Skin of body (tissue), 2 donors: ENCODE results near the gene C19orf44. TPM values are rescaled to one million over a fixed set of nuclear protein-coding genes. Genes with fewer than 3 reads are reported as not detected.
"Not testable (repeated sequence)": the region's sequence is repeated elsewhere in the genome, so short reads cannot be mapped to it uniquely, and the experiment has no call there.

ENCODE experiments used
- DNase-seq: peaks from one replicate; lab custom pipeline; 2025; lab: John Stamatoyannopoulos, UW
- total RNA-seq: library from RNA; depleted of rRNA; stranded (reverse); fragments of >200 nt; gene quantifications from one replicate; pipeline ENCODE4 v1.2.3, GENCODE V29; 2014

The C19orf44 gene
- total RNA-seq, 1 donor from 2014 or later = 2.9 TPM

DNA sequence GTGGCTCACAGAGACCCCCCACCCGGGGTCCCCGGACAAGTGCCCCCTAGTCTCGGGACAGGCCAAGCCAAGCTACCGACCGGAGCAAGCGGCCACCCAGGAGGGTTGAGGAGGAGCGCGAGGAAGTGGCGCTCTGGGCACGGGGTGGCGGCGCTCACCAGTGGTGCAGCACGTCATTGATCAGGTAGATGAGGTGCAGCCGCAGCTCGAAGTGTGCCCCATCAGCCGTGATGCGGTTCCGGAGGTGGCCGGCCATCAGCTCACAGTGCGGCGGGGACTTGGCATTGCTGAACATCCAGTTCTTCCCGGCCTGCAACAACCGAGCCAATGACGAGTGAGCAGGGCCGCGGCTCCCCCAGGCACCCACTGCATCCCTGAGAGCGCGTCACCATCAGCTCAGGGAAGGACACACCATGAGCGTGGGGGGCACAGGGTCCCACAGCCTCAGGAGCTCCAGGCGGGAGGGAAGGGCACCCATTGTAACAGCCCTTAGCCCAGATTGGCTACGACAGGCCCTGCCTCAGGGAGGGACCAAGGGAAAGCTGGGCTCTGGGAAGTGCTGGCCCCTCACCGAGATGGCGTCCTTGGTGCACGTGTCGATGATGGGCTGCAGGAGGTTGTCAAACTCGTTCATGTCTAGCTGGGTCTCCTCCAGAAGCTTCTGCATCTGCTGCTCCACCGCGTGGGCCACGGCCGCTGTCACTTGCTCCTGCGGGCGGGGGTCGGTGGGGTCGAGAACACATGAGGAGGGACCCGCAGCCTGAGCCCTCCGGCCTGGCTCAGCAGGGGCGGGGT, 36.4 kb downstream of the C19orf44 start:
- no peak for DNase-seq

DNA sequence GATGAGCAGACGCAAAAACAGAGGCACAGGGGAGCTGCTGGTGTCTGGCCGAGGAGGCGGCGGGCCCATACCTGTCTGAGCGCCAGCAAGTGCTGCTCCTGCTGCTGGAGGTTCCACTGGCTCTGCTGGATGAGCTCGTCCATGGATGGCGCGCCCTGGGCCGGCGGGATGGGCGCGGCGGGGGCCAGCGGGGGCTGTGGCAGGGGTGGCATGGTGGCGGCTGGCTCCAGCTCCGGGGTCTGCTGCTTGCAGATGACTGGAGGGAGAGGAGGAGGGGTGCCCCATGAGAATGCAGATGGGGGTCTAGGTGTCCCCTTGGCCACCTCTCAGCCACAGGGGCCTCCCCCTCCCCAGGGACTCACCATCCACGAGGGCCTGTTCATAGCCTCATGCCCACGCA, 39.2 kb downstream of the C19orf44 start:
- DNase-seq = no peak

DNA sequence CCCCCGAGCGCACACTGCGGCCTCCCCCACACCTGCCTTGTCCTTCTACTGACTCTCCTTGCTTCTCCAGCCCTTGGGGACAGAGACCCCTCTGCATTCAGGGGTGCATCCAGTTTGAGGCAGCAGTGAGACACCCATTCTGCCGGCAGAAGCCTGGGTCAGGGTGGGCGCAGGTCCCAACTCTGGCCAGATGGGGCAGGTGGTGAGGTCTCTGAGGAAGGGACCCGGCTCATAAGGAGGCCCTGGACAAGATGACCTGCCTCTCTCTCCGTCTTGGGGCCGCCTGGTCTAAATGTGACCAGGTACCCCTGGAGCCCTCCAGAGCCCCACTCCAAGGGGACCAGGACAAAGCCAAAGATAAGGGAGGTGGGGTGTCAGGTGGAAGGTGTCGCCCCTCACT, 39.9 kb downstream of the C19orf44 start:
- DNase-seq = no peak

DNA sequence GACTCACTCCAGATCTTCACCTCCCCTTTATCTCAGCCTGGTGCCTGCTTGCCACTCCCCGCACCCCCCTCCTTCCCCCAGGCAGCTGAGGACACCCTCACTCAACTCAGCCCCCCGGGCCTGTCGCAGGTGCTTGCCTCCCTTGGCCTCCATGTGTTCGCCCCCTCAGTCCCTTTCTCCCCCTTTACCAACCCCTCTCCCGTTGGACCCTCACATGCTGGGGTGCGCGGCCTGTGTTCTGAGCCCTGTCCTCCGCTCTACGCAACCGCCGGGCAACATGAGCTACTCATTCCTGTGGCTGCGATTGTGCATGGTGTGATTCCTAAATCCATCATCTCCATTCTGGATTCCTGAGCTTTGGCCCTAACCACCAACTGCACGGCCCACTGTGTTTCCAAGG, 40.9 kb downstream of the C19orf44 start:
- DNase-seq = no peak

DNA sequence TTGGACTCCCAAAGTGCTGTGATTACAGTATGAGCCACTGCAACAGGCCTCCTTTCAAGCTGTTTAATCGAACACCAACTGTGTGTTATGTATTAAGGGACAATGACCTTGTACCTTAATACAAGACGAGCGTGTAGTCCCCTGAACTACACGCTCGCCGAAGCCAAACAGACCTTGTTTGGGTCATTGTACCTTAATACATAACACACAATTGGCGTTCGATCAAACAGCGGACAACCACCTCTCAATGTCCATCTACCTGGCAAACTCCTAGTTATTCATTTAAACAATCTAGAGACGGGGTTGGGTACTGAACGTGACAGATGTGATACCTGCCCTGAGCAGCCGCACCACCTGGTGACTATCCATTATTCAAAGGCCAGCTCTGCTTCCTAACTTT, 44.8 kb downstream of the C19orf44 start:
- no peak for DNase-seq

DNA sequence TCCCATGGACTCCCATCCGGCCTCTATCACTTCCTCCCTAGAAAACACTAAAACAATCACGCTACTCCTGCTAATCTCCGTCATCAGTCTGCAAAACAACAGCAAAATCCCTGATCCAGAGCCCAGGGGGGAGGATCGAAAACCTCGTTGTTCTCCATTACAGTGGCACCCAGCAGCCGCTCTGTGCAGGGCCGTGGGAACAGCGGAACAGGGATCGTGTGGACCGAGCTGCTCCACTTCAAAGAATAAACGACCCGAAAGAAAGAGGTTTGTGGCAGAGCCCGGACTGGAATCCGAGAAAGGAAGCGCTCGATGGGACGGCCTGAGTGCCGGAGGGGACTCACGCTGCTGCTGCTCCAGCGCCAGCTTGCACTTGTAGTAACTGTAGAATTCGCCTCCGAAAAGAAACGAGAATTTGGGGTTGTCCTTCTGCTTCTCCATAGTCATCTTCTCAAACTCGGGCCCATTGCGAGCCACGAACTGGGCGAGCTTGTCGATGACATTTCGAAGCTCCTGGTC, 45.4 kb downstream of the C19orf44 start:
- DNase-seq = no peak

DNA sequence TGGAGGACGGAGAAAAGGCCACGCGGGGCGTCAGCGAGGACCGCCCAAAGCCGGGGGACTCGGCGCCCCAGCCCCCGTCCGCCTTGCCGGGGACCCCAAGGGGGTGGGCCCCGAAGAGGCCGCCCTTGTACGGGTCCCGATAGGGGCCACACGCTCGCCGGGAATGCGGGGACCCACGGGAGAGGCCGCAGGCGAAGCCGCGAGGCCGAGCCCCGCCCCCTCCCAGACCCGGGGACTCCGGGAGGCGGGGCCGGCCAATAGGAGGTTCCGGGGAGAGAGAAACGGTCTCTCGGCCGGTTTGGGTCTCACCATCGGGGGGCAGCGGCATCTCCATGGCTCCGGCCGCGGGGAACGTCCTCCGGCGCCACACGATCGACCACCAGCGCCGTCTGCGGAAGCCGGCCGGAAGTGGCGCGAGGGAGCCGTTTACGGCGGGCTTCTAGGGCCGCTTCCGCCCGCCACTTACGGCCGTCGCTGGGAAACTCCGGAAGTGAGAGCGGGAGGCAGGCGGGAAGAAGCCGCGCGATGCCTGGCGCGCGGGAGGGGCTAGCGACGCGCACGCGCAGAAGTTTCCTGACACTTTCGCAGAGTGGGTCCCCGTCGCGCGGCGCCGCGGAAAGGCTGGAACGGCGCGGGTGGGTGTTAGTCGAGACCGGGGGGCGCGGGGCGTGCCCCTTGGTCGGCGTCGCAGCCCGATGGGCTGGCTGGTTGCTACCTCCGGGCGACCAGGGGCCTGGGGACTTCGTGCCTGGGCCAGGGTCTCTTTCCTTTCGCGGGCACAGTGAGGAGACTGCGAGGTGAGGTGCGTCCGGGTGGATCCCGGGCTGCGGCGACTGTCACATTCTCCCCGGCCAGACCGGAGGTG, 46.1 kb downstream of the C19orf44 start, which contains the start of gene CHERP:
Gene CHERP, minus strand, starts transcription at position 393 of the 865 bp plus-strand sequence. Its CDS starts 59 bp downstream, at position 334.
- DNase-seq = peak; percentile 92

DNA sequence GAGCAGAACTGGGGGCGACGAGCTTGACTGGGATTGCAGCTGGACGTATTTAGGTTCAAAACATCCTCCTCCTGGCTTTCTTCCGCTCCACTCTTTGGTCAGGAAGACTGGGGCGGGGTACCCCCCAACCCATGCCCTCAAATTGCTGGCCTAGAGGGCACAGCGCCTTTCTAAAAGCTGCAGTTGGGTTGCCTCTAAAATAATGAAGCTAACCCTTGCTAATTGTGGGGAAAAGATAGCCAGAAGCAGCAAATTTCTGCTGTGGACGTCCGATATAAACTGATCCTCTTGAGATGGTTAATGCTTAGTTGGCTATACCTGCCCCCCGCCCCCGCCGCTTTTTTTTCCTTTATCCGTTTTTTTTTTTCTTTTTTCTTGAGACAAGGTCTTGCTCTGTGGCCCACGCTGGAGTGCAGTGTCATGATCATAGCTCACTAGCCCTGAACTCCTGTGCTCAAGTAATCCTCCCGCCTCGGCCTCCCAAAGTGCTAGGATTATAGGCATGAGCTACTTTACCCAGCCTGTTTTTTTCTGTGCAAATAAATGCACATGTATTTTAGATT, 46.8 kb downstream of the C19orf44 start:
- no peak for DNase-seq

DNA sequence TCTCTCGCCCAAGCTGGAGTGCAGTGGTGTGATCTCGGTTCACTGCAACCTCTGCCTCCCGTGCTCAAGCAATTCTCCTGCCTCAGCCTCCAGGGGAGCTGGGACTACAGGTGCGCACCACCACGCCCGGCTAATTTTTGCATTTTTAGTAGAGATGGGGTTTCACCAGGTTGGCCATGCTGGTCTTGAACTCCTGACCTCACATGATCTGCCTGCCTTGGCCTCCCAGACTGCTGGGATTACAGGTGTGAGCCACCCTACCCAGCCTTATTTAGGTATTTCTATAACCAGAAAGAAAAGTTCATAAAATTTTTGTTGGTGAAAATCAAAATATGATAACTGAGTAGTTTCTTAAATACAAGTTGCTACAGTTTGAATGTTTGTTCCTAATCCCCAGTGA, 47.5 kb downstream of the C19orf44 start:
- DNase-seq = not testable (repeated sequence)

DNA sequence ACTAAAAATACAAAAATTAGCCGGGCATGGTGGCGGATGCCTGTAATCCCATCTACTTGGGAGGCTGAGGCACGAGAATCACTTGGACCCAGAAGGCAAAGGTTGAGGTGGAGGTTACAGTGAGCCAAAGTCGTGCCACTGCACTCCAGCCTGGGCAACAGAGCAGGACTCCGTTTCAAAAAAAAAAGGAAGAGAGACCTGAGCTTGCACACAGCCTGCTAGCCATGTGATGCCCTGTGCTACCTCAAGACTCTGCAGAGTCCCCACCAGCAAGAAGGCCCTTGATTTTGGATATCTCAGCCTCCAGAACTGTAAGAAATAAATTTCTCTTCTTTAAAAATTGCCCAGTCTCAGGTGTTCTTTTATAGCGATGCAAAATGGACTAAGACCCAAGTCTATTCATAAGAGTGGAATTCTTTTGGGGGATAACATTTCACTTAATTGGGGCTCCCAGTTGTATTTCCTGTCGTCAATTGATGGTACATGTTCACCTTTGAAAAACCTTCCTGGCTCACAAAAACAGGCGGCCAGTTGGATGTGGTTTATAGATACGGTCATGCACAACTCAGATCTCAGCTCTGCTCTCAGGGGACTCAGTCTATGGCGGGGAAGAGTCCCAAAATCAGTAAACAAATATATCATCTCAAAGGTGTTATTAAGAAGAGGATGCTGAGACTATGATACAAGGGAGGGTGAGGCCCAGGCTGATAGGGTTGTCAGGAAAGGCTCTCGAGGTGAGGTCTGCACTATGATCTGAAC, 48.5 kb downstream of the C19orf44 start:
- DNase-seq = no peak

DNA sequence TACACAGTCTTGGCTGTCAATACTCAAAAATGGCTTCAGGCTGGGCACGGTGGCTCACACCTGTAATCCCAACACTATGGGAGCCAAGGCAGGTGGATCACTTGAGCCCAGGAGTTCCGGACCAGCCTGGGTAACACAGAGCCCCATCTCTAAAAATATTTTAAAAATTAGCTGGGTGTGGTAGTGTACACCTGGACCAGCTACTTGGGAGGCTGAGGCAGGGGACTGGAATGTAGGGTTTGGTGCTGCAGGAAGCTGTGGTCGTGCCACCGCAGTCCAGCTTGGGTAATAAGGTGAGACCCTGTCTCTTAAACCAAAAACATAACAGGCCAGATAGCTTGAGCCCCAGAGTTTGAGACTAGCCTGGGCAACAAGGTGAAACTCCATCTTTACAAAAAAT, 52.8 kb downstream of the C19orf44 start:
- DNase-seq = no peak

DNA sequence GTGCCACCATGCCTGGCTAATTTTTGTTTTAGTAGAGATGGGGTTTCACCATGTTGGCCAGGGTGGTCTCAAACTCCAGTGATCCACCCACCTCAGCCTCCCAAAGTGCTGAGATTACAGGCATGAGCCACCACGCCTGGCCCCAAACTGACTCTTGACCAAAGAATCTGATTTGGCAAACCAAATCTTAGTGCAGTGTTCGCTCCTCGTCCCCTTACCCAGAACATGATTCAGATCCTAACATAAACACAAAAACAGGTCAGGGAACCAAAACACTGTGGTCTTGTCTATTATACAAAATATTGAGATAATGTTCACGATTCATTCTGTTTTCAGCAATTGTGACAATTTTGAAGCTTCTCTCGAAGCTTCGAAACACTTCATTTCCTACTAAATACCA, 55.7 kb downstream of the C19orf44 start:
- DNase-seq = not testable (repeated sequence)

DNA sequence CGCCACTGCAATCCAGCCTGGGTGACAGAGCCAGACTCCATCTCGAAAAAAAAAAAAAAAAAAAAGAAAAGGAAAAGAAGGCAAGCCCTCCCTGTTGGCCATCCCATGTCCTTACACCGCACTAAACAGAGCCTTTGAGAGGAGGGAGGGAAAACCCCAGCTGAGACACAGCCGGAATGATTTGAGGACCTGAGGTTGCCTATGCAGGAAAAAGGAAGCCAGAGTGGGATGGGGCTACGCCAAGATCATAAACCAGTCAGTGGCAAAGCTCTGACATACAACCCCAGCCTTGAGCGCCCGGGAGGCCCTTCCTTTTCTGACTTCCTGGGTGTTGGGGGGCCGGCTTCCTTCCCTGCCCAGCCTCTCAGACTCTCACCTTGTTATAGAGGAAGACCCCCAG, 58.6 kb downstream of the C19orf44 start:
- no peak for DNase-seq

DNA sequence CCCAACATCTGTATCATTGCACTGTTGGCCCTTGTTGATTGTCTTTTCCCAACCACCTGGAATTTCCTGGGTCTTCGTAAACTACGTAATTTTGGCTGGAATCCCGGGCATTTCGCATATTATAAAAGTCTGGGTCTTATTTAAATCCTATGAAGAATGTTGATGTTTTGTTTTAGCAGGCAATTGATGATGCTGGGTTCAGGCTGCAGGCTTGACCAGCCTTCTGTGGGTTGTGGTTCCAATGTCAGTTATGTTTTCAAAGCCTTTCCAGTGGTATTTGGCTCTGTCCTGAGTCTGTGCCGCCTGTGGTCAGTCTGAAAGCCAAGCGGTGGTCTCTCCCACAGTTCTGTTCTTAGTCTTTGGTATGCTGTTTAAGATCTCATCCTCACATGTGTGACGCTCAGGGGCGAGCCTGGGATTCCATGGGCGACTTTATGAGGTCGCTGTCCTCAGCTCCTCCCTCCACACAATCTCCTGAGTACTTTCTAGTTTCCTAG, 63.6 kb downstream of the C19orf44 start:
- no peak for DNase-seq

DNA sequence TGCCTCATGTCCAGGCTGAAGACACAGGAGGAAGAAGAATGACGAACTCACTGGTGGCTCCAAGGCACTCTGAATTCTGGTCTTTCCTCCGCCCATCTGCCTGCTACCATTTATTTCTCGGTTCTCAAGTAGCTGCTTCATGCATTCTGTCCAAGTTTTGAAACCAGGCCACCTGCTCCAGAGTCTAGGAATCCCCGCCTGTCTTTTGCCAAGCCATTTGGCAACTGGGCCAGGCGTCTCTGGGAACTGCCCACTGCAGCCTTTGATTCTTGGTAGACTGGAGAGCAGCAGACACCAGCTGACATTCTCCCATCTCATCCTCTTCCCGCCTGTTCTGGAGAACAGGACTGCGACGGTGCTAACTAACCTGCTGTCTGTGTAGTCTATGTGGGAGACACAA, 65.2 kb downstream of the C19orf44 start:
- DNase-seq = no peak

DNA sequence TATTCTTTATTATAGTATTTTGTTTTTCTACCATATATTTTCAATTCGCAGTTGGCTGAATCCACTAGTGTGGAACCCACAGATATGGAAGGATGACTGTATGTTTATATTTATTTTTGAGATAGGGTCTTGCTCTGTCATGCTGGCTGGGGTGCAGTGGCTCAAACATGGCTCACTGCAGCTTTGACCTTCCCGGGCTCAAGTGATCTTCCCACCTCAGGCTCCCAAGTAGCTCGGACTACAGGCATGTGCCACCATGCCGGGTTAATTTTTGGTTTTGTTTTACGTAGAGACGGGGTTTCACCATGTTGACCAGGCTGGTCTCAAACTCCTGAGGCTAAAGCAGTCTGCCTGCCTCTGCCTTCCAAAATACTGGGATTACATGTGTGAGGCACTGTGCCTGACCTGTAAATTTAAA, 66.4 kb downstream of the C19orf44 start:
- DNase-seq = no peak

DNA sequence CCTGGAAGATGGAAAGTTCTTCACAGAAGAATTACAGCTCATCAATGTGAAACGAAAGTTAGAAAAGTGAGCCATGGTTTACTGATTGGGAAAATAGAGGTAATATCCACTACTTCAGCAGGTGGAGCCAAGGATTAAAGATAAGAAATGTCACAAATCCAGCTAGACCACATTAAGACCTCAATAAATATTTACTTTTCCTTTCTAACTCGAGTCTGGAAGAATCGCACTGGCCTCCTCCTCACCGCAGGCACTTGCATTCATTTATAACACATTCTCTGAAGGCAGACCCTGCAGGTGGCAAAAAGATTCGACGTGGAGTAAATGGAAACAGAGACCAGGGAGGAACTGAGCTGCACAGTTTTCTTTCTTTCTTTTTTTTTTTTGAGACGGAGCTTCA, 68.6 kb downstream of the C19orf44 start:
- DNase-seq = no peak

DNA sequence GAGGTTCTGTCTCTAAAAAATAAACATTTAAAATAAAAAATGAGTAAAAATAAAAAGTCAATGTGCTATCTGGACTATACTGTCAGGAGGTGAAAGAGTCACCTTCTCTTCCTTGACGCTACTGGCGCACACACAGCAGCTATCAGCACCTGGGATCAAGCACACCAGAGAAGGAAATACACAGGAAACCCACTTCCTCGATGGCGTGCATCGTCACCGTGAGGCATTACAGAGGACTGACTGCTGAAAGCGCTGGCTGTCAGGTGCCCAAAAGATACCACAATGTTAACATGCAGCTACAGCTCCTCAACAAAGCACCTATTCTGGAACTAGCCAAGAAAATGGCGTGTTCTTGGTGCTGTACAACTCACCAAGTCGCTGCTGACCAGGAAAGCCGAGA, 70.0 kb downstream of the C19orf44 start:
- DNase-seq = no peak

DNA sequence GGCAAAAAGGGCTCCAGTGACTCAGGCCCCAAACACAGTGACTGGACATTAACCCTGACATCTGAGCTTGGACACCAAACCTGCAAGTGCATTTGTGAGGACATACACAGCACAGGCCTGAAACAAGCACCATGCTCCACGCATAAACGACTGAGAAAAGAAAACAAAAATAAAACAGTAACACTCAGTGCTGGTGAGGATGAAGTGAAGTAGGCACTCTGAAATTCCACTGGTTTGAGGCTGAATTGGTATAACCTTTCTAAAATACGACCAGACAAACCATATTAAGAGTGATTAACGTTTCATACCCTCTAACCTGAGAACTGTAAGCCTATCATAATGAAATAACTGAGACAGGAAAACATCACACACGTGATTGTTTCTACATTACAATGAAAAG, 70.5 kb downstream of the C19orf44 start:
- DNase-seq = no peak

DNA sequence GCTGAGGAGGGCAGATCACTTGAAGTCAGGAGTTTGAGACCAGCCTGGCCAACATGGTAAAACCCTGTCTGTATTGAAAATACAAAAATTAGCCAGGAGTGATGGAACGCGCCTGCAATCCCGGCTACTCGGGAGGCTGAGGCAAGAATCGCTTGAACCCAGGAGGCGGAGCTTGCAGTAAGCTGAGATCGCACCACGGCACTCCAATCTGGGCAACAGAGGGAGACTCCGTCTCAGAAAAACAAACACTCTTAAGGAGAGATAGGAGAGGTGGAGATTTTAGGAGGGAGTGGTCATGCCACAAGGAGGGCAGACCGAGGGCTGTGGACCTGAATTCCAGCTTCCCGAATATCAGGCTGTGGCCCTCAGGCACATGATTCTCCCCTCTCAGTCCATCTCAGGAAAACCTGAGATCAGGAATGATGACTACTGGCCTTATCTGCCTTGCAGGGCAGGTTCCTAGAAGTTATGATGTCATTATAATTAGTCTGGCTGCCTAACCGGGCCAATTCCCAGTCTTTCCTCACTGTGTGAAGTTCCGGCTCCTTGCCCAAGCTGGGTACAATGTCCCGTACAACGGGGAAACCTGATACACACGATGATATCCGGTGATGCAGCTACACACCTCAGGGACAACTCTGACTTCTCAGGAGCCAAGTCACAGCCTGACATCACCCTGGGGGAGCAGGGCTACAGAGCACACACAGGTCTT, 73.6 kb downstream of the C19orf44 start:
- DNase-seq = no peak
